Measurements from ENCODE around the gene ACTR1B. TPM values are rescaled to one million over a fixed set of nuclear protein-coding genes. Genes with fewer than 3 reads are reported as not detected.
"Not testable (repeated sequence)": the region's sequence is repeated elsewhere in the genome, so short reads cannot be mapped to it uniquely, and the experiment has no call there.

The ACTR1B gene
- total RNA-seq (2014; rRNA removed; shearing (Covaris generic); ENCODE audit: low replicate concordance), result 21.4 and 37.1 TPM in 2 replicates

DNA sequence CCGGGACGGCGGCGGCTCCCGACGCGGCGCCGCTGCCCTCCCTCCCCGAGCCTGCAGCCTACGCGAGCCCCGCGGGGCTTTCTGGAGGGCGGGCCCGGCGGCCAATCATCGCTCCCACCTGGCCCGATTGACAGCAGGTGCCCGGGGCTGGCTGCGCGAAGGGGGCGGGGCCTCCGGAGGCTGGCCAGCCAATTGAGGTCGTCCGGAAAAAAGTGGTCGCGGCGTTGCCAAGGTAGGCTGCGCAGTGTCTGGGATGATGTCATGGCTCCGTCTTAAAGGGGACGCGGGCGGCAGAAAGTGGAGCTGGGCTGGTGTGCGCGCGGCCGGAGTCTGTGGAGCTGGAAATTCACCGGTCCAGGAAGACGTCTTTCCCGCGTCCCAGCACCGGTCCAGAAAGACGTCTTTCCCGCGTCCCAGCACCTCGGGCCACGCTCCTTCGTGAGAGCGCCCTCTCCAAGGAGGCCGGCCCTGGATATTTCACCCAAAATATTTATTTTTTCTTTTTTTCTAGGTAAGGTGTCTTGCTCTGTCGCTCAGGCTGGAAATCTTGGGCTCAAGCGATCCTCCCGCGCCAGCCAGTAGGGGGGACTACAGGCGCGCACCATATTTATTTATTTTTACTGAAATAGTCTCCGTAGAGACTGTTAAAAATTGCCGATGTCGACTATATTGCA is at the start of gene ACTR1B:
ACTR1B (minus strand) TSS at position 83 of the 674 bp plus-strand sequence. CDS start 154 bp downstream, outside the sequence.
- Histone ChIP-seq H3K36me3 (peaks cover 6% of the 10 kb centered on the region; the same call in 1 of the 2 replicates), H3K27me3 (no peaks in the 10 kb centered on the region), H3K4me3 (peak within 1 kb of the TSS; percentile 71), H3K9me3 (no peaks in the 10 kb centered on the region)
- DNase-seq, result peak; percentile 97

DNA sequence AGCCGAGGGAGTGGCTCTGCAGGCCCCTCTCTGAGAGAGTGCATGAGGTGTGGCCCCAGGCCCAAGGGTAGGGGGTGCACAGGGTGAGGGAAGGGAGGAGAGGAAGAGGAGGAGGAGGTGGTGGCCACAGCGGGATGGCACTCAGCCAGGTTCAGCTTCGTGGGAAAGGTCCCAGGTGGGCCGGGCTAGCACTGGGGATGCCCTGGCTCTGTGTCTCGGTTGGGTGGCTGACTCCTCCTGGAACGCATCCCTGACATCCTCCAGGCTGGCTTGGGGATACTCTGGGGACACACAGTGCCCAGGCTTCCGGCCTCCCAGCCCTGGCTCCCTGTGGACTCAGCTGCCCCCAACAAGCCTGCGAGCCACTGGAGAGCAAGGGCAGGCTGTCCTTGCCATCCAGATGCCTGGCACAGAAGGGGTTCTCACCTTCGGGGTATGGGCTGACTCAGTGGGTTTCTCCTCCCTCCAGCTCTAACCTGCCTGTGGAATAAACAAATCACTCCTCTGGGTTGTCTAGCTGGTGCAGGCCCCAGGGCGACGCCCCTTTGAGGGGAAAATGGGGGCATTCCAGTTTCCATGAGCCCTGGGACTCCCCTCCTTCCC is 49.0 kb upstream of the ACTR1B start:
- Histone ChIP-seq H3K36me3 (no peaks in the 10 kb centered on the region), H3K4me3 (no peak overlapping the region), H3K9me3 (no peaks in the 10 kb centered on the region), H3K27me3 (no peaks in the 10 kb centered on the region; the same call in 1 of the 2 replicates)
- no peak for DNase-seq

- not testable (repeated sequence) for H3K27me3 ChIP-seq, DNase-seq, H3K9me3 ChIP-seq, H3K4me3 ChIP-seq, H3K36me3 ChIP-seq
Measured at GRCh38 chr2:97712175-97712574, 48.3 kb upstream of the ACTR1B start.

DNA sequence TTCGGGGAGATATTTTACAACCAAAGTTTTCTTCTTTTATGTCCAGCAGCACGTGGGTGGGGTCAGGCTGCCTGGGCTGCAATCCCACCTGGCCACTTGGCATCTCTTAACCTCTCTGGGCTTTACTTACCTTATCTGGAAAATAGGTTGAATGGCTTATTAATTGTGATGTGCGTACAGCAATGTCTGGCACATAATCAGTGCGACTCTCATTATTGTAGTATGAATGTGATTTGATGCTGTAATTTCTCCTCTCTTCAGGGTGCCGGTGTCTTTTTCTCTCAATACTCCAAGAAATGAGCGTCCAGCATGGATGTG is 47.5 kb upstream of the ACTR1B start:
- H3K9me3 ChIP-seq, result no peaks in the 10 kb centered on the region
- H3K36me3 ChIP-seq, result no peaks in the 10 kb centered on the region
- no peak overlapping the region for H3K4me3 ChIP-seq
- no peak for DNase-seq
- no peaks in the 10 kb centered on the region; the same call in 1 of the 2 replicates for H3K27me3 ChIP-seq

DNA sequence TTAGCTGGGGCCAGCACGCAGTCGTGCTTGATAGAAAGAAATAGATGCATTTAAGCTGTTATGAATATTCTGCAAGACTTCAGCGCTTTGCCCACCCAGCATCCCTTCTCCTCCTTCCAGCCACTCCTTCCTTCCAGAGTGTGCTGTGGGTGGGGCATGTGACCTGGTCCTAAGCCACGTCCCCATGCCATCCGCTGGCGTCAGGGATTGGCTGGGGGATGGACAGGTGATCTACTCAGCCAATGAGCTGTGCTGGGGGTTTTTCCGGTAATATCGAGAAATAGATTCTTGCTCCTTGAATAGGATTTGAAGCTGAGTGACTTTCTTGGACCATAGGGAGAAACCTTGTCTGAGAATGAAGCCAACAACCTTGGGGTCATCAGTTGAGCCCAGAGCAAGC is 44.8 kb upstream of the ACTR1B start:
- no peak overlapping the region for H3K4me3 ChIP-seq
- no peaks in the 10 kb centered on the region; the same call in 1 of the 2 replicates for H3K27me3 ChIP-seq
- H3K9me3 ChIP-seq, result no peaks in the 10 kb centered on the region
- no peaks in the 10 kb centered on the region for H3K36me3 ChIP-seq
- no peak for DNase-seq

- no peaks in the 10 kb centered on the region for H3K9me3 ChIP-seq
- no peaks in the 10 kb centered on the region for H3K36me3 ChIP-seq
- no peaks in the 10 kb centered on the region; the same call in 1 of the 2 replicates for H3K27me3 ChIP-seq
- no peak for DNase-seq
- H3K4me3 ChIP-seq, result no peak overlapping the region
Measured at GRCh38 chr2:97708048-97708380, 44.2 kb upstream of the ACTR1B start.

DNA sequence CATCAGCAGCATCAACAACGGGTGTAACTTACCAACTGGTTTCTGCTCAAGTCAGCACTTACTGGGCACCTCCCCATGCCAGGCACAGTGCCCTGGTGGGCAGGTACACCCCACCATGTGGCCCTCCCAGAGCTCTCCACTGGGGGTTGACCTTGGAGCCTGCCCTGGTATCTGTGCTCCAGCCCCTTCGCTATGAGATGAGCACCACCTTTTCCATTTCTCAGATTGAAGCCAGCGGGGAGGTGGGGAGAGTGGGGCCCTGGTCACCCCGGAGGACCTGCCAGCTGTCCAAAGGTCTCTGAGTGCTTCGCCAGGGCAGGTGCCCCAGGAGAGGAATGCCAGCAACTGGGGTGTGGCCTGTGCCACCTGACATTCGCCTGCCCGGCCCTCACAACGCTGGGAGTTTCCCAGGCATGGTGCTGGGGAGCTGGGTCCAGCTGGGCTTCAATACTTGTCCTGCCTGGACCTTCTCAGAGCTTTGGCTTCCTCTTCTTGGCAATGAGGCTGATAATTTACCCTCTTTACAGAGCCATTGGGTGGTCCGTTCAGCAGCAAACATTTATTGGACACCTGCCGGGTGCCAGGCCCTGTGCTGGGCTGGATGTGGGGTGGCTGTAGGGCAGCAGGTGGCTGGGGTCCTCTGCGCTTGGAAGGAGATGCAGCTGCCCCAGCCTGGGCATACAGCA is 43.7 kb upstream of the ACTR1B start:
- Histone ChIP-seq H3K36me3 (no peaks in the 10 kb centered on the region), H3K27me3 (no peaks in the 10 kb centered on the region; the same call in 1 of the 2 replicates), H3K4me3 (no peak overlapping the region), H3K9me3 (no peaks in the 10 kb centered on the region)
- DNase-seq, result no peak

DNA sequence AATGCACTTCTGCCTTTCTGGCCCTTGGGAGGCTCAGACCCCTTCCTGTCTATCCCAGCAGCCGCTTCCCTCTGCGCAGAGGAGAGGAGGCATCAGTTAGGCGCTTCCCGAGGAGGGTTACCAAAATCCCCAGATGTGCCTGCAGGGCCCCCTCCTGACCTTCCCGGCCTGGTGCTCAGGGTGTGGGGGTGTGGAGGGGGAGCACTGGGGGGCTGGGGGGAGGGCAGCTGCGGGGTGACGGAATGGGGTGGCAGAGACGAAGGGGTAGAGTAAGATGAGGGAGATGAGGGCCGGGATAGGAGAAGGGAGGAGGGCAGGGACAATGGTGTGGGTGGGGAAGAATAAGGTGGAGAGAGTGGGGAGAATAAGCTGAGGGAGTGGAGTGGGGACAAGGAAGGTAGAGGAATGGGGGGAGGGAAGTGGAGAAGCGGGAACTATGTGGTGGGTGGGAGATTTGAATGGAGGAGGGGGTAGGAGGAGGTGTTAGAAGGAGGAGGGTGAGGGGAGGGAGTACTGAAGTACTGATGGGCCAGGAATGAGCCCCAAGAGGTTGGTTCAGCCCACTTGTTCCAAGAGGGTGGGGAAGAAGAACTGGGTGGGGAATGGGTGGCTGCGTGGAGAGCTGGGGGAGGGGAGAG is 43.0 kb upstream of the ACTR1B start:
- Histone ChIP-seq H3K36me3 (no peaks in the 10 kb centered on the region), H3K9me3 (no peaks in the 10 kb centered on the region), H3K4me3 (no peak overlapping the region), H3K27me3 (no peaks in the 10 kb centered on the region; the same call in 1 of the 2 replicates)
- DNase-seq, result no peak

GRCh38 chr2:97706112-97706511 is 42.3 kb upstream of the ACTR1B start:
- no peak for DNase-seq
- no peak overlapping the region for H3K4me3 ChIP-seq
- no peaks in the 10 kb centered on the region for H3K36me3 ChIP-seq
- no peaks in the 10 kb centered on the region; the same call in 1 of the 2 replicates for H3K27me3 ChIP-seq
- no peaks in the 10 kb centered on the region for H3K9me3 ChIP-seq

DNA sequence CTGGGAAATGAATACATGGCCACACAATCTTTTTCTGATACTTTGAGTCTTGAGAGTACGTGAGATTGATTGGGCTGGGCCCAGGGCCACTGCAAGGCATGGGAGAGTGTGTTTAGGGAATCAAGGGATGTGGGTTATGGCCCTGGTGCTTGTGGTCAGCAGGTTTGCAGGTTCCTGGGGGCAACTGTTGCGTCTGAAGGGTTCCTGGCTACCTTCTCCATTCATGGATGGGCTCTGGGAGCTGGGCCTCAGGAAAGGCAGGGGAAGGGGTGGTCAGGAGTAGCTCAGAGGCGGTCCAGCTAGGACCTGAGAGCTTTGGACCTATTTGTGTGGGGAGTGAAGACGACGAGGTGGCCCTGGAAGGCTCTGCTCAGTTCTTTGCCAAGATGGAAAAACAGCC is 41.1 kb upstream of the ACTR1B start:
- Histone ChIP-seq H3K4me3 (no peak overlapping the region), H3K36me3 (no peaks in the 10 kb centered on the region), H3K27me3 (no peaks in the 10 kb centered on the region; the same call in 1 of the 2 replicates), H3K9me3 (no peaks in the 10 kb centered on the region)
- DNase-seq, result no peak

DNA sequence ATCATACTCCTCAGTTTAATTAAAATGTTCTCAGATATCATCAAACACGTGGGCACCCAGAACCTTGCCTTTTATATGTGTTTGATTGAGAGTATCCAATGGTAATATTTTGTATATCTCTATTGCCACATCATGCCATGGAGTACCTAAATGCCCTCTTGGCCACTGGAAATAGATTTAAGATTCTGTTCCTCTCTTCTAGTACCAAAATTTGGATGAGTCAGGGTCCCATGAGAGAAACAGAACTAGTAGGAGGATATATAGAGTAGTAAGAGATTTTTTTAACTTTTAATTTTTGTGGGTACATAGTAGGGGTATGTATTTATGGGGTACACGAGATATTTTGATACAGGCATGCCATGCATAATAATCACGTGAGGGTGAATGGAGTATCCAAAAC is 39.9 kb upstream of the ACTR1B start:
- no peaks in the 10 kb centered on the region for H3K27me3 ChIP-seq

DNA sequence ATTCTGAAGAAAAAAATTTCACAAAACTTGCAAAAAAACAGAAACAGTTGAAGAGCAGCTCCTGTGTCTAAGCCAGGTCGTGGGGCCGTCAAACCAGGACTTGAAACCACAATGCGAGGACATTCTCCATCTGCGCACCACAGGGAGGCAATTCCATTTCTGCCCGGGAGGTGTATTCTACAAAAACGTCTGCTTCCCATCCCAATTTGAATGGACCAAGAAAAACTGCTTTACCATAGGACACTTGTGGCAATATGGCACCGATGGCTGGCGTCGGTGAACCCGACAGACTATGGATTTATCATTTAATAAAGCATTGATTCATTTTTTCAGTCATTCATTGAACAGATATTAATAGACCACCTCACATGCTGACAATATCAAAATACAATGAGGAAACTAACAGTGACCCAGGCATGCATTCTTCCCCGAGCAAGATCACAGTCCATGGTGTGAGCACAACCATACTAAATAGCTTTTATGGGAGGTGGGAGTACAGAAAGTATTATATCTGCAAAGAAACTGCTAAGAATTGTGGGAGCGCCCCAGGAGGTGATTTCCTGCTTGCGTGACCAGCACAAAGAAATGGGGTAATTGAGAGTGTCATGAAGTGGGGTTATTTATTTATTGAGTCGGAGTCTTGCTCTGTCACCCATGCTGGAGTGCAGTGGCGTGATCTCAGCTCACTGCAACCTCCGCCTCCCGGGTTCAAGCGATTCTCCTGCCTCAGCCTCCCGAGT is 39.1 kb upstream of the ACTR1B start:
- Histone ChIP-seq H3K9me3 (no peaks in the 10 kb centered on the region), H3K36me3 (no peaks in the 10 kb centered on the region), H3K4me3 (no peak overlapping the region), H3K27me3 (no peaks in the 10 kb centered on the region)
- no peak for DNase-seq

More for the DNA sequence above, 39.9 kb upstream of the ACTR1B start:
- H3K9me3 ChIP-seq, result no peaks in the 10 kb centered on the region
- no peak overlapping the region for H3K4me3 ChIP-seq
- DNase-seq, result no peak
- H3K36me3 ChIP-seq, result no peaks in the 10 kb centered on the region

DNA sequence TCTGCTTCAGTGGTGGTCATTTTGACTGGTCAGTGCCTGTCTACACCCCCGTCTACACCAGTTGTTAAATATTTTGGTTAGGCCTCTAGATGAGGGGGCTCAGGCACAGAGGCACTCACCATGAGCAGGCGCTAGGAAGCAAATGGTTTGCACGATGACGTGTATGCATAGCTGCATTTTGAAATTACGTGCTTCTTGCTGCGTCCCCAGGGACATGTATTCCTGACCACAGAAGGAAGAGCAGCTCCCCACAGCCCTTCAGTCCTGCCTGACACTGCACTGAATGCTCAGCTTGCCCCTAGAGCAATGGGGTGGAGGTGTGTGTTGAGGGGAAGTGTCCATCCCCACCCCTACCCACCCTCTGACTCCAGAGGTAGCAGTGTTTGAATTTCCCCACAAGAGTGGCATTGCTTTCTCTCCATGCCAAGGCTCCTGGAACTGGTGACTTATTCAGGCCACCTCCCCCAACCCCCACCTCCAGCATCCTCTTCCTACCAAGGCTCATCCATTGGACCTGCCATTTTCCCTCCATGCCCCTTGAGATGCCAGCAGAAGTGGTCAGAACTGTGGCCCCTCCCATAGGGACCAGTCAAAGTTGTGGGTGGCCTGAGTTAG is 38.1 kb upstream of the ACTR1B start:
- Histone ChIP-seq H3K9me3 (no peaks in the 10 kb centered on the region), H3K4me3 (no peak overlapping the region), H3K27me3 (no peaks in the 10 kb centered on the region), H3K36me3 (no peaks in the 10 kb centered on the region)
- DNase-seq, result no peak

- no peak overlapping the region for H3K4me3 ChIP-seq
- no peak for DNase-seq
- H3K27me3 ChIP-seq, result no peaks in the 10 kb centered on the region
- no peaks in the 10 kb centered on the region for H3K9me3 ChIP-seq
- no peaks in the 10 kb centered on the region for H3K36me3 ChIP-seq
Measured at GRCh38 chr2:97701186-97701585, 37.3 kb upstream of the ACTR1B start.

DNA sequence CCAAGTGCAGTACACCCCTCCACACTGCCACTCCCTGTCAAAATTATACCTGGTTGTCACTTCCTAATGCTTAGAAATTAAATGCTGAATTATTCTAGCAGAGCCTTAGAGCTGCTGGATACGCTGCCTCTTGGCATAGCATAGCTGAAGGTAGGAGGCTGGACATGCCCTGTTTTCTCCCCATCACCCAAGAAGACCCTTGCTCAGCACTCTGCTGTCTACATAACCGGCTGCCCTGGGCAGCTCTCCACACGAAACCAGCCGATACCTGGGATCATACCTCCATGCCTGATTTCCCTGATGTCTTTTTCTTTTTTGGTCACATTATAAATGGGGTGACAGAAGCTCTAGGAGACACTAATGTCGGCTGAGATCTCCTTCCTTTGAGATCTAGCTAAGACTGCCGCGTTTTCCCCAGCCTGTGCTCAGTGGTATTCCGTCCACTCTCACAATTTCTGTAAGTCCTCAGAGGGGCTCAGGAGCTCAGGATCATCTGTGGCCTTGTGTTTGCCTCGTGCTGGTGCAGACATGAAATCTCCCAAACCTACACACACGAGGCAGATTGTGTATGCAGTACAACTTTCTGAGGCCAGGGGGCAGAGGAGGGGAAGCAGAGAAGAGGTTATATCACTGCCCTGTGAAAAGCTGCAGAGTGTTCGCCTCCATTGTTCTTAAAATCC is 36.1 kb upstream of the ACTR1B start:
- Histone ChIP-seq H3K36me3 (no peaks in the 10 kb centered on the region), H3K4me3 (no peak overlapping the region), H3K27me3 (no peaks in the 10 kb centered on the region), H3K9me3 (no peaks in the 10 kb centered on the region)
- DNase-seq, result peak; percentile 23

DNA sequence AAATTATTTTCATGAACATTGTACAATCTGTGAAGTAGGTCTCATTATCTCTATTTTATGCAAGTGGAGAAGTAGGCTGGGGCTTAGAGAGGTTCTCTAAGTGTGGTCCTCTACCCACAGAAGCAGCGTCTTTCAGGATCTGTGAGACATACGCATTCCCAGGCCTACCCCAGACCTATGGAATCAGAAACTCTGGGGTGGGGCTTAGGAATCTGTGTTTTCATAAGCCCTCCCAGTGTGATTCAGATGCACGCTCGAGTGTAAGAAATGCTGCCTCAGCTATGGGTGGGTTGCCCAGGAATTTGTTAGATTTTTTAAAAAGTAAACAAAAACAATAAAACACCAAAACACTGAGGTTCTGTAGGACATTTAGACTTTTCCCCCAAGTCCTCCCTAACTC is 34.7 kb upstream of the ACTR1B start:
- DNase-seq, result no peak
- Histone ChIP-seq H3K4me3 (no peak overlapping the region), H3K9me3 (peaks cover 3% of the 10 kb centered on the region; the same call in 1 of the 2 replicates), H3K36me3 (no peaks in the 10 kb centered on the region), H3K27me3 (no peaks in the 10 kb centered on the region)
